ENCODE results near the gene HCAR3.

The HCAR3 gene

GRCh38 chr12:122668268-122668667 lies 48.3 kb downstream of the HCAR3 start:
- DNase-seq = no peak

GRCh38 chr12:122665759-122666158 lies 50.9 kb downstream of the HCAR3 start:
- DNase-seq = no peak

- DNase-seq = no peak
Observed at GRCh38 chr12:122665349-122665748, 51.3 kb downstream of the HCAR3 start.
